HUDEP-2 (cell line): ENCODE data around the gene C5orf22.
"Not testable (repeated sequence)": the region's sequence is repeated elsewhere in the genome, so short reads cannot be mapped to it uniquely, and the experiment has no call there.

Experiments used
- DNase-seq, 76 experiments: peaks; one replicate each; lab custom pipeline; 2025; ENCODE audit not compliant: unreplicated experiment in 76 of 76; lab: John Stamatoyannopoulos, UW

The C5orf22 gene

GRCh38 chr5:31531888-31532547, at the start of gene C5orf22, which contains the start of gene DROSHA:
TSS of gene C5orf22 (plus strand) at chr5:31532301. CDS start at chr5:31532393, 92 bp downstream.
TSS of gene DROSHA (minus strand) at chr5:31532093. CDS start at chr5:31529059, 3,034 bp downstream.
- DNase-seq: peak; percentile 47 to 95 (median 89)

GRCh38 chr5:31485376-31486207, 46.5 kb upstream of the C5orf22 start:
- no peak for DNase-seq

- DNase-seq: no peak
Measured at GRCh38 chr5:31486441-31486840, 45.7 kb upstream of the C5orf22 start.

GRCh38 chr5:31487506-31487905, 44.6 kb upstream of the C5orf22 start:
- no peak for DNase-seq

- DNase-seq: no peak
Measured at GRCh38 chr5:31492869-31493268, 39.2 kb upstream of the C5orf22 start.

GRCh38 chr5:31495336-31495735, 36.8 kb upstream of the C5orf22 start:
- DNase-seq: no peak

GRCh38 chr5:31496301-31496700, 35.8 kb upstream of the C5orf22 start:
- DNase-seq: no peak

GRCh38 chr5:31496891-31497290, 35.2 kb upstream of the C5orf22 start:
- DNase-seq: no peak

- DNase-seq: no peak
Measured at GRCh38 chr5:31500256-31500655, 31.8 kb upstream of the C5orf22 start.

GRCh38 chr5:31502506-31502905, 29.6 kb upstream of the C5orf22 start:
- DNase-seq: no peak

- DNase-seq: no peak
Measured at GRCh38 chr5:31504529-31504928, 27.6 kb upstream of the C5orf22 start.

- no peak for DNase-seq
Measured at GRCh38 chr5:31511305-31511704, 20.8 kb upstream of the C5orf22 start.

GRCh38 chr5:31516802-31517201, 15.3 kb upstream of the C5orf22 start:
- DNase-seq: no peak

- DNase-seq: no peak
Measured at GRCh38 chr5:31523041-31523440, 9.1 kb upstream of the C5orf22 start.

- DNase-seq: no peak
Measured at GRCh38 chr5:31530541-31531265, 1.4 kb upstream of the C5orf22 start.

- peak in 13 of 76 experiments; percentile 4 to 57 (median 11) for DNase-seq
Measured at GRCh38 chr5:31531543-31531887, 586 bp upstream of the C5orf22 start.

GRCh38 chr5:31534527-31535046, 2.5 kb downstream of the C5orf22 start:
- DNase-seq: no peak

- DNase-seq: no peak
Measured at GRCh38 chr5:31536873-31537272, 4.8 kb downstream of the C5orf22 start.

GRCh38 chr5:31537349-31537748, 5.2 kb downstream of the C5orf22 start:
- no peak for DNase-seq

- no peak for DNase-seq
Measured at GRCh38 chr5:31537851-31538250, 5.8 kb downstream of the C5orf22 start.

- not testable (repeated sequence) for DNase-seq
Measured at GRCh38 chr5:31549114-31549513, 17.0 kb downstream of the C5orf22 start.
